ENCODE results near the gene PEF1. TPM values are rescaled to one million over a fixed set of nuclear protein-coding genes. Genes with fewer than 3 reads are reported as not detected.

The PEF1 gene
- total RNA-seq, result 70.7 and 85.9 TPM in 2 replicates
- 85.5 and 89.0 TPM in 2 replicates for polyA plus RNA-seq

- Histone ChIP-seq H3K36me3 (replicated peaks; ENCODE audit: insufficient read depth, low read depth) (no peaks in the 10 kb centered on the region), H4K20me1 (ENCODE audit: insufficient read depth, poor library complexity, severe bottlenecking) (no peaks in the 10 kb centered on the region), H3K79me2 (peaks cover 53% of the 10 kb centered on the region), H3K4me1 (ENCODE audit: insufficient read depth) (peaks cover 15% of the 10 kb centered on the region), H3K27me3 (no peaks in the 10 kb centered on the region), H3K4me3 (peak within 1 kb of the TSS; percentile 54), H3K9me3 (ENCODE audit: low read depth) (no peaks in the 10 kb centered on the region), H3K4me2 (peak within 1 kb of the TSS; percentile 95), H2AFZ (peak within 1 kb of the TSS; percentile 34), H3K27ac (peak within 1 kb of the TSS; percentile 94), H3K9me2 (replicated peaks; ENCODE audit: insufficient read depth) (no peaks in the 10 kb centered on the region)
- TF ChIP-seq EZH2phosphoT487 (IDR thresholded peaks at IDR 0.05; ENCODE audit: low read depth, severe bottlenecking, unreplicated experiment) (no peak), EZH2 (IDR thresholded peaks at IDR 0.05; ENCODE audit: borderline replicate concordance) (no peak), CTCF (IDR thresholded peaks at IDR 0.05; ENCODE audit: poor library complexity) (no peak)
- DNase-seq (ENCODE audit: low spot score), result peak; percentile 99
- under 1% methylated on average over 54 of the region's 56 CpGs for WGBS (ENCODE audit: low lambda C conversion rate, missing lambda C conversion rate)
These were observed at the start of gene PEF1 for GRCh38 chr1:31644560-31645273. TSS of gene PEF1 (minus strand) at chr1:31644876. CDS start at chr1:31644864, 12 bp downstream.

- H3K36me3 ChIP-seq (replicated peaks; ENCODE audit: insufficient read depth, low read depth), result no peaks in the 10 kb centered on the region
- H3K9me3 ChIP-seq (ENCODE audit: low read depth), result no peaks in the 10 kb centered on the region
- no peak overlapping the region for H2AFZ ChIP-seq
- no peaks in the 10 kb centered on the region for H3K9me2 ChIP-seq (replicated peaks; ENCODE audit: insufficient read depth)
- H4K20me1 ChIP-seq (ENCODE audit: insufficient read depth, poor library complexity, severe bottlenecking), result no peaks in the 10 kb centered on the region
- H3K4me2 ChIP-seq, result no peak overlapping the region
- TF ChIP-seq EZH2phosphoT487 (IDR thresholded peaks at IDR 0.05; ENCODE audit: low read depth, severe bottlenecking, unreplicated experiment) (no peak), CTCF (IDR thresholded peaks at IDR 0.05; ENCODE audit: poor library complexity) (no peak), EZH2 (IDR thresholded peaks at IDR 0.05; ENCODE audit: borderline replicate concordance) (no peak)
- H3K4me1 ChIP-seq (ENCODE audit: insufficient read depth), result peaks cover 2% of the 10 kb centered on the region
- no peak overlapping the region for H3K4me3 ChIP-seq
- no peaks in the 10 kb centered on the region for H3K79me2 ChIP-seq
- no peak overlapping the region for H3K27ac ChIP-seq
- no peak for DNase-seq (ENCODE audit: low spot score)
- WGBS (ENCODE audit: low lambda C conversion rate, missing lambda C conversion rate), result 79% methylated on average over 10 of the region's 10 CpGs
- no peaks in the 10 kb centered on the region for H3K27me3 ChIP-seq
These were observed 48.6 kb upstream of the PEF1 start for GRCh38 chr1:31693231-31693630.

GRCh38 chr1:31691951-31692350 lies 47.3 kb upstream of the PEF1 start:
- Histone ChIP-seq H3K4me3 (no peak overlapping the region), H3K9me3 (ENCODE audit: low read depth) (no peaks in the 10 kb centered on the region), H3K9me2 (replicated peaks; ENCODE audit: insufficient read depth) (no peaks in the 10 kb centered on the region), H2AFZ (no peak overlapping the region), H3K27me3 (no peaks in the 10 kb centered on the region), H3K27ac (no peak overlapping the region), H3K4me2 (no peak overlapping the region), H3K36me3 (replicated peaks; ENCODE audit: insufficient read depth, low read depth) (no peaks in the 10 kb centered on the region), H3K79me2 (no peaks in the 10 kb centered on the region), H4K20me1 (ENCODE audit: insufficient read depth, poor library complexity, severe bottlenecking) (no peaks in the 10 kb centered on the region), H3K4me1 (ENCODE audit: insufficient read depth) (peaks cover 2% of the 10 kb centered on the region)
- WGBS (ENCODE audit: low lambda C conversion rate, missing lambda C conversion rate), result 89% methylated on average over 11 of the region's 11 CpGs
- TF ChIP-seq EZH2phosphoT487 (IDR thresholded peaks at IDR 0.05; ENCODE audit: low read depth, severe bottlenecking, unreplicated experiment) (no peak), EZH2 (IDR thresholded peaks at IDR 0.05; ENCODE audit: borderline replicate concordance) (no peak), CTCF (IDR thresholded peaks at IDR 0.05; ENCODE audit: poor library complexity) (no peak)
- DNase-seq (ENCODE audit: low spot score), result no peak
